K562 (cell line): ENCODE data around the gene ASIC3. TPM values are rescaled to one million over a fixed set of nuclear protein-coding genes. Genes with fewer than 3 reads are reported as not detected.

Experiments used
- ATAC-seq: fragments of 200-7000 bp; cut with Tn5 transposase; 3 replicates; pipeline ENCODE4 v1.9.1; 2020; ENCODE audit warnings: moderate library complexity
- BruUV-seq: library from RNA; stranded (reverse); fragments of 400-500 nt; replicated peaks from 2 replicates; lab custom pipeline; 2021; lab: Mats Ljungman, UMichigan
- CTCF ChIA-PET: fragments of 300-600 bp; formaldehyde crosslinking; extraction: SDS; loops from one replicate; lab custom pipeline; 2021; ENCODE audit warnings: low intra/inter-chr PET ratio; lab: Yijun Ruan, JAX
- POLR2A ChIA-PET: fragments of 300-600, 350-650 bp; sonication (Branson Sonifier 250); formaldehyde crosslinking; extraction: SDS; loops from one replicate; lab custom pipeline; 2021; ENCODE audit warnings: antibody characterized with exemption, inconsistent platforms; lab: Yijun Ruan, JAX
- DNase-seq, 4 experiments: peaks; one replicate each; pipeline versions ENCODE4 v3.0.0 to v3.0.0-alpha.2; 2011 to 2018; ENCODE audit warnings: low spot score in 3 of 4, mixed read lengths in 3 of 4; ENCODE audit errors: extremely low read depth in 1 of 4
- FAIRE-seq: peaks from 2 replicates; lab custom pipeline; 2011; peaks lifted over from hg19 to GRCh38; lab: Jason Lieb, UNC
- H2AFZ ChIP-seq: 2 replicates; pipeline ENCODE4 v1.6.0; 2011; ENCODE audit warnings: low read depth, low read length, control low read depth, inconsistent platforms
- H3K27ac ChIP-seq: fragments of 200-600 bp; 3 replicates; pipeline ENCODE4 v1.8.0; 2011; ENCODE audit warnings: low read depth, mild to moderate bottlenecking, control low read depth, inconsistent platforms, low read length, moderate library complexity, mixed read lengths; ENCODE audit errors: extremely low read depth
- H3K27me3 ChIP-seq, 2 experiments: fragments of 300-600 bp in 1 of 2; 2 replicates in 1 of 2; 3 replicates in 1 of 2; pipeline versions ENCODE4 v1.6.0 to v1.8.0; 2011; ENCODE audit warnings: inconsistent platforms in 2 of 2, low read length in 2 of 2, mild to moderate bottlenecking in 1 of 2, mixed read lengths in 1 of 2, moderate library complexity in 1 of 2; ENCODE audit not compliant: control insufficient read depth in 2 of 2, insufficient read depth in 2 of 2
- H3K36me3 ChIP-seq: fragments of 300-600 bp; 3 replicates; pipeline ENCODE4 v1.8.0; 2011; ENCODE audit warnings: mild to moderate bottlenecking, low read length, inconsistent platforms; ENCODE audit not compliant: control insufficient read depth, insufficient read depth
- H3K4me1 ChIP-seq, 2 experiments: fragments of 200-600 bp in 1 of 2; replicated peaks in 1 of 2; 2 replicates in 1 of 2; 3 replicates in 1 of 2; pipeline versions ENCODE4 v1.5.1 to v1.8.0; 2011; ENCODE audit warnings: inconsistent platforms in 2 of 2, low read length in 2 of 2, mild to moderate bottlenecking in 1 of 2, mixed read lengths in 1 of 2, moderate library complexity in 1 of 2; ENCODE audit not compliant: control insufficient read depth in 2 of 2, insufficient read depth in 2 of 2
- H3K4me2 ChIP-seq: 2 replicates; pipeline ENCODE4 v1.6.1; 2011; ENCODE audit warnings: low read length, control low read depth, inconsistent platforms, mixed read lengths; ENCODE audit not compliant: insufficient read depth
- H3K4me3 ChIP-seq: fragments of 200-600 bp; sonication (generic), shearing (Covaris generic); 2 replicates; pipeline ENCODE4 v1.5.1; 2016; ENCODE audit warnings: control low read depth, inconsistent platforms
- H3K79me2 ChIP-seq: fragments of 200-600 bp; 3 replicates; pipeline ENCODE4 v1.8.0; 2011; ENCODE audit warnings: low read length, inconsistent platforms; ENCODE audit not compliant: control insufficient read depth, insufficient read depth
- H3K9ac ChIP-seq, 2 experiments: 2 replicates each; pipeline versions ENCODE4 v1.6.0 to v1.6.1; 2011; ENCODE audit warnings: low read depth in 2 of 2, low read length in 2 of 2, control low read depth in 1 of 2, inconsistent platforms in 1 of 2, mild to moderate bottlenecking in 1 of 2, mixed read lengths in 1 of 2; ENCODE audit not compliant: insufficient read depth in 1 of 2
- H3K9me1 ChIP-seq: one replicate; pipeline ENCODE4 v1.6.0; 2011; ENCODE audit warnings: inconsistent platforms, mild to moderate bottlenecking, low read length, moderate library complexity; ENCODE audit not compliant: control insufficient read depth, insufficient read depth
- H3K9me3 ChIP-seq: replicated peaks from 2 replicates; pipeline ENCODE4 v1.5.1; 2011; ENCODE audit warnings: low read depth, low read length, inconsistent platforms; ENCODE audit not compliant: control insufficient read depth, insufficient read depth
- H4K20me1 ChIP-seq: replicated peaks from 2 replicates; pipeline ENCODE4 v1.6.1; 2011; ENCODE audit warnings: low read length, inconsistent platforms, mixed read lengths; ENCODE audit not compliant: control insufficient read depth, insufficient read depth
- ETV6 ChIP-seq, 3 experiments: fragments of 150-350 bp in 1 of 3; sonication (generic) in 1 of 3; formaldehyde crosslinking in 1 of 3; IDR thresholded peaks; 2 replicates each; pipeline versions ENCODE4 v1.6.1 to v1.8.0; 2014 to 2022; ENCODE audit warnings: borderline replicate concordance in 2 of 3, low read depth in 2 of 3, antibody characterized with exemption in 1 of 3, low read length in 1 of 3, mild to moderate bottlenecking in 1 of 3, missing genetic modification reagents in 1 of 3
- NCOA4 ChIP-seq: fragments of 450-650 bp; IDR thresholded peaks from 2 replicates; pipeline ENCODE4 v1.6.1; 2018; ENCODE audit warnings: mild to moderate bottlenecking; ENCODE audit not compliant: partially characterized antibody
- NFATC3 ChIP-seq: fragments of 450-650 bp; IDR thresholded peaks from 2 replicates; pipeline ENCODE4 v1.6.1; 2017; ENCODE audit warnings: mild to moderate bottlenecking
- SOX6 ChIP-seq: fragments of 450-650 bp; IDR thresholded peaks from 2 replicates; pipeline ENCODE4 v1.6.1; 2014; ENCODE audit warnings: mild to moderate bottlenecking
- WHSC1 ChIP-seq: IDR thresholded peaks from one replicate; pipeline ENCODE4 v1.6.1; 2012; ENCODE audit warnings: low read length, control low read depth, inconsistent platforms
- WGBS: fragments of 100-300 bp; shearing (Covaris generic); methylation state at CpG from one replicate; pipeline ENCODE4 v1.1.6; 2016; ENCODE audit warnings: low coverage, mixed read lengths; ENCODE audit not compliant: insufficient coverage; ENCODE audit errors: missing lambda C conversion rate; 5-methylcytosine and 5-hydroxymethylcytosine counted together
- in situ Hi-C: fragments of 300-500 bp; cut with MboI; formaldehyde crosslinking; loops from 4 replicates; pipeline ENCODE4 v1.15.0; 2018; ENCODE audit warnings: inconsistent platforms, mixed read lengths
- intact Hi-C: fragments of 100-400 bp; cut with micrococcal nuclease; formaldehyde crosslinking; loops from 2 replicates; pipeline ENCODE4 v1.14.2; 2022
- polyA plus RNA-seq, 8 experiments: library from polyadenylated mRNA; depleted of rRNA in 4 of 8; stranded (reverse) in 5 of 8; unstranded in 3 of 8; fragments of >200 nt; fragmentation: Nextera tagmentation in 2 of 8; fragmentation: Illumina TruSeq in 1 of 8; extraction: Ambion mirVana in 2 of 8; extraction: Trizol in 1 of 8; gene quantifications; 2 replicates each; pipeline versions ENCODE4 v1.2.1 to v1.2.3, GENCODE V29; 2011 to 2014; ENCODE audit warnings: inconsistent platforms in 1 of 8, missing spikeins in 1 of 8
- total RNA-seq, 7 experiments: library from RNA; depleted of rRNA in 6 of 7; stranded (reverse); fragments of >200 nt in 6 of 7; fragmentation: Illumina TruSeq in 2 of 7; extraction: Trizol in 2 of 7; gene quantifications; 2 replicates each; pipeline versions ENCODE4 v1.2.1 to v1.2.3, GENCODE V29; 2011 to 2021; ENCODE audit warnings: low replicate concordance in 1 of 7
- TF ChIP-seq, protein P1 (sequence below): fragments of 250-450 bp; sonication (Bioruptor Pico); IDR thresholded peaks from 2 replicates; pipeline ENCODE4 v1.4.0; 2020; ENCODE audit warnings: borderline replicate concordance

ASIC3 gene
- total and polyA plus RNA-seq, 9 of the 15 experiments (the other 6 are each of a cell fraction or from before 2014, with no cell fraction given) = 0.11 to 5.0 (median 0.87) TPM

DNA sequence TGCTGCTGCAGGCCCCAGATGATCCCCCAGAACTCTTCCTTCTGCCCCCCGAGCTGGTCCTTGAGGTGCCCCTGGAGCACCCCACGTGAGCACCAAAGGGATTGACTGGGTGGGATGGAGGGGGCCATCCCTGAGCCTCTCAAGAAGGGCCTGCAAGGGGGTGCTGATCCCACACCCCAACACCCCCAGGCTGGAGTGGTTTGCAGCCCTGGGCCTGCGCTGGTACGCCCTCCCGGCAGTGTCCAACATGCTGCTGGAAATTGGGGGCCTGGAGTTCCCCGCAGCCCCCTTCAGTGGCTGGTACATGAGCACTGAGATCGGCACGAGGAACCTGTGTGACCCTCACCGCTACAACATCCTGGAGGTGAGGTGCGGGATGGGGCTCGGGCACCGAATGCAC is 49.3 kb upstream of the ASIC3 start:
- H3K9ac ChIP-seq = no peak overlapping the region
- intact Hi-C loops (loop anchor here (10.0 kb wide), 1 partner anchor 684 kb away; no protein-coding TSS in a partner anchor), in situ Hi-C loops (no loop called here)
- BruUV-seq = no TSS peak
- no peaks in the 10 kb centered on the region for H3K9me1 ChIP-seq
- ATAC-seq (no peak), DNase-seq (no peak), FAIRE-seq (no peak)
- H3K4me3 ChIP-seq = no peak overlapping the region
- H3K4me2 ChIP-seq = no peak overlapping the region
- H3K79me2 ChIP-seq = no peaks in the 10 kb centered on the region
- peaks cover 39 to 69% of the 10 kb centered on the region in 2 experiments for H3K4me1 ChIP-seq
- CTCF ChIA-PET = no interaction called here
- POLR2A ChIA-PET = interaction anchor here (1.5 kb wide), 1 partner anchor 11 kb away, joined by 3 read pairs; no protein-coding TSS in a partner anchor
- peaks cover 5% of the 10 kb centered on the region; the same call in 1 of the 2 replicates for H4K20me1 ChIP-seq
- no peak overlapping the region for H3K27ac ChIP-seq
- H3K27me3 ChIP-seq = no peaks in the 10 kb centered on the region
- H3K9me3 ChIP-seq = no peaks in the 10 kb centered on the region
- H3K36me3 ChIP-seq = no peaks in the 10 kb centered on the region
- H2AFZ ChIP-seq = no peak overlapping the region
- TF ChIP-seq NCOA4 = no peak
- TF ChIP-seq ETV6 (IDR thresholded peaks at IDR 0.05; ENCODE audit: borderline replicate concordance in 1 of 2, low read depth in 2 of 2, low read length in 1 of 2) = no peak
- TF ChIP-seq ETV6 (CRISPR knock-in tag; IDR thresholded peaks at IDR 0.05; ENCODE audit: borderline replicate concordance) = no peak
- no peak for TF ChIP-seq NFATC3
- TF ChIP-seq WHSC1 = no peak
- TF ChIP-seq SOX6 = no peak
- TF ChIP-seq, protein P1, sequence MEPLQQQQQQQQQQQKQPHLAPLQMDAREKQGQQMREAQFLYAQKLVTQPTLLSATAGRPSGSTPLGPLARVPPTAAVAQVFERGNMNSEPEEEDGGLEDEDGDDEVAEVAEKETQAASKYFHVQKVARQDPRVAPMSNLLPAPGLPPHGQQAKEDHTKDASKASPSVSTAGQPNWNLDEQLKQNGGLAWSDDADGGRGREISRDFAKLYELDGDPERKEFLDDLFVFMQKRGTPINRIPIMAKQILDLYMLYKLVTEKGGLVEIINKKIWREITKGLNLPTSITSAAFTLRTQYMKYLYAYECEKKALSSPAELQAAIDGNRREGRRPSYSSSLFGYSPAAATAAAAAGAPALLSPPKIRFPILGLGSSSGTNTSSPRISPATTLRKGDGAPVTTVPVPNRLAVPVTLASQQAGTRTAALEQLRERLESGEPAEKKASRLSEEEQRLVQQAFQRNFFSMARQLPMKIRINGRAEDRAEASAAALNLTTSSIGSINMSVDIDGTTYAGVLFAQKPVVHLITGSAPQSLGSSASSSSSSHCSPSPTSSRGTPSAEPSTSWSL (CRISPR knock-in tag) = no peak
- 82% methylated on average over 12 of the region's 12 CpGs for WGBS
